Neuron (in vitro differentiated cells): ENCODE data around the gene SHROOM3.

Experiments
- H2AFZ ChIP-seq: one replicate; pipeline ENCODE4 v1.6.1; 2013; ENCODE audit warnings: low read depth, mild to moderate bottlenecking, inconsistent platforms, low read length, moderate library complexity
- H3K27me3 ChIP-seq: one replicate; pipeline ENCODE4 v1.6.1; 2013; ENCODE audit warnings: low read length; ENCODE audit not compliant: insufficient read depth
- H3K36me3 ChIP-seq: one replicate; pipeline ENCODE4 v1.6.1; 2013; ENCODE audit warnings: low read length; ENCODE audit not compliant: insufficient read depth
- H3K4me1 ChIP-seq: one replicate; pipeline ENCODE4 v1.6.1; 2013; ENCODE audit warnings: low read length; ENCODE audit not compliant: insufficient read depth
- H3K4me3 ChIP-seq: 2 replicates; pipeline ENCODE4 v1.5.1; 2013; ENCODE audit warnings: mild to moderate bottlenecking, low read length, moderate library complexity
- H3K9me3 ChIP-seq: one replicate; pipeline ENCODE4 v1.6.1; 2013; ENCODE audit warnings: low read length

The SHROOM3 gene

GRCh38 chr4:76515975-76516843 is 81.2 kb downstream of the SHROOM3 start:
- peaks cover 6% of the 10 kb centered on the region for H3K4me1 ChIP-seq
- no peaks in the 10 kb centered on the region for H3K27me3 ChIP-seq
- no peaks in the 10 kb centered on the region for H3K36me3 ChIP-seq
- no peak overlapping the region for H3K4me3 ChIP-seq
- peaks cover 3% of the 10 kb centered on the region for H3K9me3 ChIP-seq
- no peak overlapping the region for H2AFZ ChIP-seq

- no peaks in the 10 kb centered on the region for H3K36me3 ChIP-seq
- peaks cover 4% of the 10 kb centered on the region for H3K9me3 ChIP-seq
- H3K4me3 ChIP-seq = no peak overlapping the region
- no peaks in the 10 kb centered on the region for H3K27me3 ChIP-seq
- no peak overlapping the region for H2AFZ ChIP-seq
- H3K4me1 ChIP-seq = peaks cover 6% of the 10 kb centered on the region
Observed at GRCh38 chr4:76518241-76518640, 83.2 kb downstream of the SHROOM3 start.

- Histone ChIP-seq H3K36me3 (no peaks in the 10 kb centered on the region), H3K27me3 (no peaks in the 10 kb centered on the region), H3K4me3 (no peak overlapping the region), H2AFZ (no peak overlapping the region), H3K4me1 (peaks cover 11% of the 10 kb centered on the region), H3K9me3 (peaks cover 1% of the 10 kb centered on the region)
Observed at GRCh38 chr4:76523593-76523992, 88.6 kb downstream of the SHROOM3 start.

- Histone ChIP-seq H3K4me1 (peaks cover 8% of the 10 kb centered on the region), H3K4me3 (no peak overlapping the region), H3K9me3 (peaks cover 1% of the 10 kb centered on the region), H3K36me3 (no peaks in the 10 kb centered on the region), H3K27me3 (no peaks in the 10 kb centered on the region), H2AFZ (no peak overlapping the region)
Observed at GRCh38 chr4:76525751-76526150, 90.7 kb downstream of the SHROOM3 start.

GRCh38 chr4:76526585-76526990 is 91.6 kb downstream of the SHROOM3 start:
- peaks cover 8% of the 10 kb centered on the region for H3K4me1 ChIP-seq
- peaks cover 1% of the 10 kb centered on the region for H3K9me3 ChIP-seq
- H3K4me3 ChIP-seq = no peak overlapping the region
- H2AFZ ChIP-seq = no peak overlapping the region
- no peaks in the 10 kb centered on the region for H3K27me3 ChIP-seq
- no peaks in the 10 kb centered on the region for H3K36me3 ChIP-seq

GRCh38 chr4:76527666-76528065 is 92.6 kb downstream of the SHROOM3 start:
- Histone ChIP-seq H2AFZ (no peak overlapping the region), H3K4me3 (no peak overlapping the region), H3K27me3 (no peaks in the 10 kb centered on the region), H3K9me3 (no peaks in the 10 kb centered on the region), H3K4me1 (peaks cover 8% of the 10 kb centered on the region), H3K36me3 (no peaks in the 10 kb centered on the region)

- Histone ChIP-seq H3K36me3 (no peaks in the 10 kb centered on the region), H3K27me3 (no peaks in the 10 kb centered on the region), H3K9me3 (no peaks in the 10 kb centered on the region), H2AFZ (no peak overlapping the region), H3K4me3 (no peak overlapping the region), H3K4me1 (peaks cover 15% of the 10 kb centered on the region)
Observed at GRCh38 chr4:76531597-76531996, 96.6 kb downstream of the SHROOM3 start.

- Histone ChIP-seq H3K27me3 (no peaks in the 10 kb centered on the region), H3K36me3 (no peaks in the 10 kb centered on the region)
Observed at GRCh38 chr4:76532805-76533204, 97.8 kb downstream of the SHROOM3 start.

GRCh38 chr4:76533314-76533713 is 98.3 kb downstream of the SHROOM3 start:
- Histone ChIP-seq H3K36me3 (no peaks in the 10 kb centered on the region), H3K9me3 (no peaks in the 10 kb centered on the region), H3K27me3 (no peaks in the 10 kb centered on the region), H3K4me1 (peaks cover 13% of the 10 kb centered on the region), H2AFZ (no peak overlapping the region), H3K4me3 (no peak overlapping the region)

More at GRCh38 chr4:76532805-76533204, 97.8 kb downstream of the SHROOM3 start:
- Histone ChIP-seq H3K9me3 (no peaks in the 10 kb centered on the region), H3K4me1 (peaks cover 13% of the 10 kb centered on the region), H3K4me3 (no peak overlapping the region), H2AFZ (no peak overlapping the region)

GRCh38 chr4:76535603-76536372 is 100.8 kb downstream of the SHROOM3 start:
- Histone ChIP-seq H3K27me3 (no peaks in the 10 kb centered on the region), H3K4me1 (peaks cover 13% of the 10 kb centered on the region), H3K4me3 (no peak overlapping the region), H2AFZ (no peak overlapping the region), H3K9me3 (no peaks in the 10 kb centered on the region), H3K36me3 (no peaks in the 10 kb centered on the region)

GRCh38 chr4:76536373-76536689 is 101.3 kb downstream of the SHROOM3 start:
- Histone ChIP-seq H3K27me3 (no peaks in the 10 kb centered on the region), H3K36me3 (no peaks in the 10 kb centered on the region), H3K4me1 (peaks cover 14% of the 10 kb centered on the region), H3K4me3 (no peak overlapping the region), H3K9me3 (no peaks in the 10 kb centered on the region), H2AFZ (no peak overlapping the region)

GRCh38 chr4:76538296-76538695 is 103.3 kb downstream of the SHROOM3 start:
- Histone ChIP-seq H3K4me3 (no peak overlapping the region), H3K27me3 (no peaks in the 10 kb centered on the region), H3K9me3 (peaks cover 6% of the 10 kb centered on the region), H2AFZ (no peak overlapping the region), H3K4me1 (peaks cover 20% of the 10 kb centered on the region), H3K36me3 (peaks cover 2% of the 10 kb centered on the region)

- peaks cover 6% of the 10 kb centered on the region for H3K9me3 ChIP-seq
- H3K36me3 ChIP-seq = peaks cover 2% of the 10 kb centered on the region
- peaks cover 20% of the 10 kb centered on the region for H3K4me1 ChIP-seq
- no peak overlapping the region for H2AFZ ChIP-seq
- no peaks in the 10 kb centered on the region for H3K27me3 ChIP-seq
- H3K4me3 ChIP-seq = no peak overlapping the region
Observed at GRCh38 chr4:76539979-76540378, 105.0 kb downstream of the SHROOM3 start.
